ACHN (cell line): ENCODE measurements around the gene PDXP.

Experiments used
- DNase-seq: peaks from one replicate; pipeline ENCODE4 v3.0.0-alpha.2; 2015
- in situ Hi-C: cut with HindIII; loops from 2 replicates; pipeline ENCODE4 v1.10.0; 2017; ENCODE audit warnings: low sequenced_read_pairs, low pct_ligation_motif_present, low pct_unique_long_range_greater_than_20kb

PDXP gene

GRCh38 chr22:37711490-37711889 lies 53.0 kb downstream of the PDXP start:
- no peak for DNase-seq
- in situ Hi-C loops: no loop called here

GRCh38 chr22:37713761-37714160 lies 55.2 kb downstream of the PDXP start:
- in situ Hi-C loops: no loop called here
- DNase-seq: no peak

GRCh38 chr22:37714634-37715033 lies 56.1 kb downstream of the PDXP start:
- DNase-seq: no peak
- in situ Hi-C loops: no loop called here

- in situ Hi-C loops: no loop called here
- no peak for DNase-seq
These were observed 57.2 kb downstream of the PDXP start for GRCh38 chr22:37715760-37716159.
